ENCODE results near the gene SPATS2L.

- TF ChIP-seq CTCF (IDR thresholded peaks at IDR 0.05), result no peak
- TF ChIP-seq EZH2 (IDR thresholded peaks at IDR 0.05), result no peak
- TF ChIP-seq EZH2phosphoT487 (IDR thresholded peaks at IDR 0.05), result no peak
Measured at GRCh38 chr2:200300065-200300464, 6.4 kb upstream of the SPATS2L start.
